ENCODE measurements around the gene ZNF668. TPM values are rescaled to one million over a fixed set of nuclear protein-coding genes. Genes with fewer than 3 reads are reported as not detected.
A peak's percentile ranks its signal among the peaks of the same experiment; 100 is the strongest.
"Not testable (repeated sequence)": the region's sequence is repeated elsewhere in the genome, so short reads cannot be mapped to it uniquely, and the experiment has no call there.

ZNF668 gene
- total RNA-seq, 1 donor from 2014 or later = 12.7 TPM

DNA sequence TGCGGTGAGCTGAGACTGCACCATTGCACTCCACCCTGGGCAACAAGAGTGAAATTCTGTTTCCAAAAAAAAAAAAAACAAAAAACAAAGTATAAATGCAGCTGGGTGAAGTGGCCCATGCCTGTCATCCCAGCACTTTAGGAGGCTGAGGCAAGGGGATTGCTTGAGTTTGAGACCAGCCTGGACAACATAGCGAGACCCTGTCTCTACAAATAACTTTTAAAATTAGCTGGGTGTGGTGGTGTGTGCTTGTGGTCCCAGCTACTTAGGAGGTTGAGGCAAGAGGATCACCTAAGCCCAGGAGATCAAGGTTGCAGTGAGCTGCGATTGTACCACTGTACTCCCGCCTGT is 50.8 kb downstream of the ZNF668 start:
- H3K9me3 Mint-ChIP-seq = no peaks in the 10 kb centered on the region

DNA sequence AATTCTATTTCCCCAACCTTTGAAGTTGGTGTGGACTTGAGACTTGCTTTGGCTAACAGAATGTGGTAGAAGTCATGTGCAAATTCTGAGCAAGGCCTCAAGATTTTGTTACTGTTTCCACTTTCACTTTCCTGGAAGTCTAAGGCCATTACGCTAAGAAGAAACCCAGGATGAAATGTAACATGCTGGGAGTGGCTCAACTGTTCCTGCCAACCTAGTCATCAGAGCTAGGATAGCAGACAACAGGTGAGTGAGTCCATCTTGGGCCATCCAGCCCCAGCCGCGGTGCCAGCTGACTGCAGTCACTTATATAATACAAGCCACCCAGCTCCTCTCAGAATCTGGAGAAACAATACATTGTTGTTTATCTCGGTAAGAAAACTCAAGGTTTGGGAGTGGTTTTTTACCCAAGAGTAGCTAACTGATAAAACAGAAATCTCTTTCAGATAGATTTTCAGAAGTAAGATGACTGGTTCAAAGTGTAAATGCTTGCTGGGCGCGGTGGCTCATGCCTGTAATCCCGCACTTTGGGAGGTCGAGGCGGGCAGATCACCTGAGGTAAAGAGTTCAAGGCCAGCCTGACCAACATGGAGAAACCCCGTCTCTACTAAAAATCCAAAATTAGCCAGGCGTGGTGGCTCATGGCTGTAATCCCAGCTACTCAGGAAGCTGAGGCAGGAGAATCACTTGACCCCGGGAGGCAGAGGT is 51.3 kb downstream of the ZNF668 start:
- intact Hi-C loops (cut with micrococcal nuclease) = no loop called here
- peaks cover 10% of the 10 kb centered on the region for H3K4me1 Mint-ChIP-seq (ENCODE audit: low read depth)
- H3K36me3 Mint-ChIP-seq (ENCODE audit: low read depth) = no peaks in the 10 kb centered on the region
- H3K4me3 Mint-ChIP-seq (ENCODE audit: low read depth) = no peak overlapping the region
- H3K27ac Mint-ChIP-seq = no peak overlapping the region
- H3K9me3 Mint-ChIP-seq = no peaks in the 10 kb centered on the region
- DNase-seq (ENCODE audit: low spot score) = no peak
- H3K27me3 Mint-ChIP-seq (ENCODE audit: low read depth) = no peaks in the 10 kb centered on the region

More for the DNA sequence above, 50.8 kb downstream of the ZNF668 start:
- intact Hi-C loops (cut with micrococcal nuclease) = no loop called here
- no peaks in the 10 kb centered on the region for H3K36me3 Mint-ChIP-seq (ENCODE audit: low read depth)
- no peaks in the 10 kb centered on the region for H3K27me3 Mint-ChIP-seq (ENCODE audit: low read depth)
- H3K4me1 Mint-ChIP-seq (ENCODE audit: low read depth) = peaks cover 10% of the 10 kb centered on the region
- no peak overlapping the region for H3K4me3 Mint-ChIP-seq (ENCODE audit: low read depth)
- H3K27ac Mint-ChIP-seq = no peak overlapping the region
- DNase-seq (ENCODE audit: low spot score) = no peak

DNA sequence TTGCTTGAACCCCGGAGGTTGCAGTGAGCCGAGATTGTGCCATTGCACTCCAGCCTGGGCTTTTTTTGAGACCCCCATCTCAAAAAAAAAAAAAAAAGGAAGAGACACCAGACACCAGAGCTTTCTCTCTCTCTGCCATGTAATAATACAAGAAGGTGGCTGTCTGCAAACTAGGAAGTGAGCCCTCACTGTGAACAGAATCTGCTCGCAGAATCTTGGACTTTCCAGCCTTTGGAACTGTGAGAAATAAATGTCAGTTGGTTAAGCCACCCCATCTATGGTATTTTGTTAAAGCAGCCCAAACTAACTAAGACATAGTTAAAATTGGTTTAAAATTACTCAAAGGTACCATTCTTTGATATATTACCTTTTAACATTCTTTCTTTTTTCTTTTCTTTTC is 53.5 kb downstream of the ZNF668 start:
- H3K9me3 Mint-ChIP-seq = no peaks in the 10 kb centered on the region
- no peak overlapping the region for H3K27ac Mint-ChIP-seq
- peaks cover 10% of the 10 kb centered on the region for H3K4me1 Mint-ChIP-seq (ENCODE audit: low read depth)
- intact Hi-C loops (cut with micrococcal nuclease) = no loop called here
- DNase-seq (ENCODE audit: low spot score) = no peak
- H3K4me3 Mint-ChIP-seq (ENCODE audit: low read depth) = no peak overlapping the region
- no peaks in the 10 kb centered on the region for H3K27me3 Mint-ChIP-seq (ENCODE audit: low read depth)
- H3K36me3 Mint-ChIP-seq (ENCODE audit: low read depth) = no peaks in the 10 kb centered on the region

DNA sequence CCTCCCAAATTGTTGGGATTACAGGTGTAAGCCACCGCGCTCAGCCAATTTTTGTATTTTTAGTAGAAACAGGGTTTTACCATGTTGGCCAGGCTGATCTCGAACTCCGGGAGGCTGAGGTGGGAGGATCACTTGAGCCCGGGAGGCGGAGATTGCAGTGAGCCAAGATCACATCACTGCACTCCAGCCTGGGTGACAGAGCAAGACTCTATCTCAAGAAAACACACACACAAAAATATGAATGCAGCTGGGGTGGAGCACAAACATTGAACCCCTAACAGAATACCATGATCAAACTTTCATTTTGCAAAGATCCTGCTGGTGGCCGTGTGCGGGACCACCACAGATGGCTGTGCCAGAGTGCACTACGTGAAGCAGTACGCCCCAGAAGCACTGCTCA is 56.3 kb downstream of the ZNF668 start:
- intact Hi-C loops (cut with micrococcal nuclease); H3K27ac Mint-ChIP-seq; H3K4me1 Mint-ChIP-seq (ENCODE audit: low read depth); DNase-seq (ENCODE audit: low spot score); H3K36me3 Mint-ChIP-seq (ENCODE audit: low read depth); H3K9me3 Mint-ChIP-seq; H3K4me3 Mint-ChIP-seq (ENCODE audit: low read depth): not testable (repeated sequence)
- H3K27me3 Mint-ChIP-seq (ENCODE audit: low read depth) = peaks cover 13% of the 10 kb centered on the region

DNA sequence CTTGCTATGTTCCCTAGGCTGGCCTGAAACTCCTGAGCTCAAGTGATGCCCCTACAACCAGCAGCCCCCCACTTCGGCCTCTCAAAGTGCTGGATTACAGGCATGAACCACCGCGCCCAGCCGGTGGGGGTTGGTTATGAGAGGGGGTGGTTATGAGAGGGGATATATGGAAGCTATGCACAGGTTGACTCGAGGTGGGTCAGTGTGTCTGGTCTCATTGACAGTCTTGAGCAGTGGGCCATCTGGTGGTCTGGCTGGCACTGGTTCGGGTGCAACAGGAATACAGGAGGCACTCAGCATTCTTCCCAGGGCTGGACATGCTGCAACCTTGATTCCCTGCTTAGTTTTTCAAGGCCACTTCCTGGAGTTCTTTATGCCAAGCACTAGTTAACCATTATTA is 58.0 kb downstream of the ZNF668 start:
- Mint-ChIP-seq H3K9me3 (no peaks in the 10 kb centered on the region), H3K27ac (no peak overlapping the region), H3K27me3 (ENCODE audit: low read depth) (peaks cover 29% of the 10 kb centered on the region), H3K4me1 (ENCODE audit: low read depth) (no peaks in the 10 kb centered on the region), H3K36me3 (ENCODE audit: low read depth) (no peaks in the 10 kb centered on the region), H3K4me3 (ENCODE audit: low read depth) (no peak overlapping the region)
- intact Hi-C loops (cut with micrococcal nuclease) = no loop called here
- no peak for DNase-seq (ENCODE audit: low spot score)

DNA sequence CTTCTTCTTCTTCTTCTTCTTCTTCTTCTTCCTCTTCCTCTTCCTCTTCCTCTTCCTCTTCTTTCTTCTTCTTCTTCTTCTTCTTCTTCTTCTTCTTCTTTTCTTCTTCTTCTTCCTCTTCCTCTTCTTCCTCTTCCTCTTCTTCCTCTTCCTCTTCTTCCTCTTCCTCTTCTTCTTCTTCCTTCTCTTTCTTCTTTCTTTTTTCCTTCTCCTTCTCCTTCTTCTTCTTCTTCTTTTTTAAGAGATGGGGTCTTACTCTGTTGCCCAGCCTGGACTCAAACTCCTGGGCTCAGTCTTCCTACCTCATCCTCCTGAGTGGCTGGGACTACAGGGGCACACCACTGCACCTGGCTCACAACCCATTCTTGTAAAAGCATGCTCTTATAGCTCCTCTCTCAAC is 60.7 kb downstream of the ZNF668 start:
- H3K9me3 Mint-ChIP-seq; intact Hi-C loops (cut with micrococcal nuclease); H3K4me1 Mint-ChIP-seq (ENCODE audit: low read depth); H3K4me3 Mint-ChIP-seq (ENCODE audit: low read depth); DNase-seq (ENCODE audit: low spot score); H3K36me3 Mint-ChIP-seq (ENCODE audit: low read depth); H3K27ac Mint-ChIP-seq: not testable (repeated sequence)
- H3K27me3 Mint-ChIP-seq (ENCODE audit: low read depth) = peaks cover 45% of the 10 kb centered on the region

DNA sequence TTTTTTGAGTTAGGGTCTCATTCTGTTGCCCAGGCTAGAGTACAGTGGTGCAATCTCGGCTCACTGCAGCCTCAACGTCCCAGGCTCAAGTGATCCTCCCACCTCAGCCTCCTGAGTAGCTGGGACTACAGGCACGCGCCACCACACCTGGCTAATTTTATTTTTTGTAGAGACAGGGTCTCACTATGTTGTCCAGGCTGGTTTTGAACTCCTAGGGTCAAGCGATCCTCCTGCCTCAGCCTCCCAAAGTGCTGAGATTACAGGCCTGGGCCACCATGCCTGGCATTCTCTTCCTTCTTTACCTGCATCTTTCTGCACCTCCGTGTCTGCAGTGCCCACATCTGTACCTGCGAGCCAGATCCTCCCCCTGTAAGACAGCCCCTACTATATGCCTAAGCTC is 62.2 kb downstream of the ZNF668 start:
- DNase-seq (ENCODE audit: low spot score); intact Hi-C loops (cut with micrococcal nuclease); H3K9me3 Mint-ChIP-seq; H3K36me3 Mint-ChIP-seq (ENCODE audit: low read depth); H3K27ac Mint-ChIP-seq; H3K4me1 Mint-ChIP-seq (ENCODE audit: low read depth): not testable (repeated sequence)
- Mint-ChIP-seq H3K4me3 (ENCODE audit: low read depth) (peak overlapping the region; percentile 57), H3K27me3 (ENCODE audit: low read depth) (peaks cover 45% of the 10 kb centered on the region)

Other genes with a start within 250 kb of the ZNF668 start
- 26.8 and 27.1 TPM in 2 replicates for gene BCL7C, start 180.2 kb downstream of the ZNF668 start, total RNA-seq
- 0.21 and 0.30 TPM in 2 replicates for gene CTF1, start 177.6 kb downstream of the ZNF668 start, total RNA-seq
- 34.4 and 34.6 TPM in 2 replicates for gene FBXL19, start 150.7 kb downstream of the ZNF668 start, total RNA-seq
- 14.2 and 17.4 TPM in 2 replicates for gene ORAI3, start 125.2 kb downstream of the ZNF668 start, total RNA-seq
- gene SETD1A, start 116.5 kb downstream of the ZNF668 start, total RNA-seq = 28.9 TPM in 2 replicates
- 2.9 and 3.3 TPM in 2 replicates for gene HSD3B7, start 89.0 kb downstream of the ZNF668 start, total RNA-seq
- 0.57 and 0.97 TPM in 2 replicates for gene STX1B, start 63.6 kb downstream of the ZNF668 start, total RNA-seq
- gene STX4, start 40.7 kb downstream of the ZNF668 start, total RNA-seq = 48.2 and 51.8 TPM in 2 replicates
- gene ZNF646, start 182 bp upstream of the ZNF668 start, total RNA-seq = 24.4 and 24.5 TPM in 2 replicates
- gene PRSS53, start 14.7 kb upstream of the ZNF668 start, total RNA-seq = 4.8 and 5.1 TPM in 2 replicates
- gene VKORC1, start 20.6 kb upstream of the ZNF668 start, total RNA-seq = 54.5 and 60.0 TPM in 2 replicates
- 47.5 and 50.0 TPM in 2 replicates for gene BCKDK, start 34.1 kb upstream of the ZNF668 start, total RNA-seq
- gene KAT8, start 43.4 kb upstream of the ZNF668 start, total RNA-seq = 60.5 and 61.2 TPM in 2 replicates
- not detected in 2 replicates for gene PRSS8, start 61.5 kb upstream of the ZNF668 start, total RNA-seq
- gene PRSS36, start 75.8 kb upstream of the ZNF668 start, total RNA-seq = 0.07 and 0.14 TPM in 2 replicates
- 874 and 904 TPM in 2 replicates for gene FUS, start 105.9 kb upstream of the ZNF668 start, total RNA-seq
- 15.1 and 15.3 TPM in 2 replicates for gene PYCARD, start 128.5 kb upstream of the ZNF668 start, total RNA-seq
- gene TRIM72, start 139.9 kb upstream of the ZNF668 start, total RNA-seq = 0.11 TPM in 1 of 2 replicates, not detected in the other
- not detected in 2 replicates for gene PYDC1, start 142.9 kb upstream of the ZNF668 start, total RNA-seq
- 7.0 and 8.4 TPM in 2 replicates for gene ITGAM, start 185.7 kb upstream of the ZNF668 start, total RNA-seq

All from activated T-helper 2 cell treated with anti-CD3 and anti-CD28 coated beads, Interferon-gamma antibody, Interleukin-2, Interleukin-4, amounts not matched to agents 10 μg/mL and 5 μg/mL and 100 μg/mL, durations not matched to agents 14 hours and 24 hours and 36 hours (primary cell).